Epithelial cell of proximal tubule (primary cell): Measurements from ENCODE around the gene KLHL29. TPM values are rescaled to one million over a fixed set of nuclear protein-coding genes. Genes with fewer than 3 reads are reported as not detected.

Experiments
- DNase-seq: peaks from one replicate; pipeline ENCODE4 v3.0.0-alpha.2; 2011; ENCODE audit warnings: low read depth
- H3K4me3 ChIP-seq: 2 replicates; pipeline ENCODE4 v1.5.1; 2011; ENCODE audit warnings: low read depth, mild to moderate bottlenecking, low read length
- CTCF ChIP-seq: conservative IDR thresholded peaks from 2 replicates; pipeline ENCODE4 v1.5.1; 2012; ENCODE audit warnings: low read depth, mild to moderate bottlenecking, low read length
- total RNA-seq: library from RNA; depleted of rRNA; stranded (reverse); fragments of >200 nt; gene quantifications from 2 replicates; pipeline ENCODE4 v1.2.3, GENCODE V29; 2015

KLHL29 gene
- total RNA-seq, 1 donor from 2014 or later = 12.0 TPM

GRCh38 chr2:23628926-23629771, 244.2 kb downstream of the KLHL29 start:
- no peak overlapping the region for H3K4me3 ChIP-seq
- no peak for DNase-seq
- TF ChIP-seq CTCF = no peak

- no peak for DNase-seq
- TF ChIP-seq CTCF = no peak
- H3K4me3 ChIP-seq = no peak overlapping the region
These were observed 244.9 kb downstream of the KLHL29 start for GRCh38 chr2:23629772-23630480.

- H3K4me3 ChIP-seq = no peak overlapping the region
- DNase-seq = no peak
- TF ChIP-seq CTCF = no peak
These were observed 246.0 kb downstream of the KLHL29 start for GRCh38 chr2:23630961-23631360.

- no peak overlapping the region for H3K4me3 ChIP-seq
- TF ChIP-seq CTCF = no peak
- DNase-seq = no peak
These were observed 246.4 kb downstream of the KLHL29 start for GRCh38 chr2:23631389-23631788.

- no peak overlapping the region for H3K4me3 ChIP-seq
- no peak for DNase-seq
- no peak for TF ChIP-seq CTCF
These were observed 247.4 kb downstream of the KLHL29 start for GRCh38 chr2:23632386-23632785.

GRCh38 chr2:23632831-23633395, 247.9 kb downstream of the KLHL29 start:
- no peak for DNase-seq
- no peak for TF ChIP-seq CTCF
- H3K4me3 ChIP-seq = no peak overlapping the region
